ENCODE measurements around the gene TMEM238L. TPM values are rescaled to one million over a fixed set of nuclear protein-coding genes. Genes with fewer than 3 reads are reported as not detected.

Gene TMEM238L
- total RNA-seq, 2 experiments from 2014 or later: not detected

DNA sequence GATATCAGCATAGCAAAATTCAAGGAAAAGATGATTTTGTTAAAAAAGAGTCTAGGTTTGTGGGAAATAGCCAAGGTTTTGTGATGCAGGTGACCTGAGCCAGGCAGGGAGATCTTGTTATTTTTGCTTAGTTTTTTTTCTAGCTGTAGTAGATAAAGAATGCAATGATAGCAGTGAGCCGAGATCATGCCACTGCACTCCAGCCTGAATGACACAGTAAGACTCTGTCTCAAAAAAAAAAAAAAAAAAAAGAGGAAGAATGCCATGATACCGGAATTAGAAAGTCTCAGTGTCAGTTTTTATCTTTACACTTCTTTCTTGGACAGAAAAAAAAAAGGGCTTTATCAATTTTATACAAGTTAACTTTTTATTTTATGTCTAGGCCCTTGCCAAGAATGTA lies 27.5 kb downstream of the TMEM238L start:
- Mint-ChIP-seq H3K27ac (no peak overlapping the region), H3K4me3 (no peak overlapping the region), H3K36me3 (no peaks in the 10 kb centered on the region), H3K9me3 (peaks cover 6% of the 10 kb centered on the region), H3K27me3 (peaks cover 3% of the 10 kb centered on the region), H3K4me1 (peaks cover 4% of the 10 kb centered on the region)
- POLR2A ChIA-PET: no interaction called here
- DNase-seq (no peak), ATAC-seq (ENCODE audit: low read depth) (no peak)

DNA sequence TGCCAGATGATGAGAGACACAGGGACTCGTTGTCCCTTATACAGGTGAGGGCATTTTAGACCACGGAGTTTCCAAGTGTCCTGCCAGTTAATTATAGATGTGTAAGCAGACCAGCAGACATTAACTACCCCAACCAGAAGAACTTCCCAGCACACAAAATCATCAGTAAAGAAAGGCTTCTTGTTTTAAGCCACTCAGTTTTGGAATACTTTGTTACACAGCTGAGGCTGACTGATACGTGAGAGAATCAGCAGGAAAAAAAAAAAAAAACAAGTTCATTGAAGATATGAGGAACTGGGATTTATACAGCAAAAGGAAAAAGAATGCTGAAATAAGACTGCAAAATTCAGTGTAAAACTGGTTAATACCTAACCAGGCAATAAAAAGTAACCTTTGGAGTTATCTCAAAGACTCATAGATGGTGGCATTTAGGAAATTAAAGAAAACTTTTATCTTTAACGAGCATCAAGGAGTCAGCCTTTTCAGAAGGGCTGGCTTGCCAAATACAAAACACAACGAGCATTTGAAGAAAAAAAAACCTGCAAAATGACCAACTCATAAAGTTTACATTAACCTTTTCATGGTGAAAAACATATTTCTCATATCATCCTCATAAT lies 28.1 kb downstream of the TMEM238L start:
- ATAC-seq (ENCODE audit: low read depth) (no peak), DNase-seq (no peak)
- POLR2A ChIA-PET: no interaction called here
- Mint-ChIP-seq H3K27me3 (peaks cover 3% of the 10 kb centered on the region), H3K27ac (no peak overlapping the region), H3K4me1 (peaks cover 4% of the 10 kb centered on the region), H3K9me3 (peaks cover 6% of the 10 kb centered on the region), H3K4me3 (no peak overlapping the region), H3K36me3 (no peaks in the 10 kb centered on the region)

DNA sequence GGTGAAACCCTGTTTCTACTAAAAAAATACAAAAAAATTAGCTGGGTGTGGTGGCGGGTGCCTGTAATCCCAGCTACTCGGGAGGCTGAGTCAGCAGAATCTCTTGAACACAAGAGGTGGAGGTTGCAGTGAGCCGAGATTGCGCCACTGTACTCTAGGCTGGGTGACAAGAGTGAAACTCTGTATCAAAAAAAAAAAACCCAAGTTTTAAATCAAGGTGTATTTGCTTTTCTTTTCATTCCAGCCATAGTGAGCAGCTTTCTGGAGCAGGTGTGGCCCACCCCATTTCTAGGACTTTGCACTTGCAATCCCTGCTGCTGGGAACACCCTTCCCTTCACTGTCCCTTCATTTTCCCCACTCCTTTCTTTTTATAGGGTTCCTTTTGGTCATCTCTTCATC lies 28.8 kb downstream of the TMEM238L start:
- Mint-ChIP-seq H3K4me1 (peaks cover 4% of the 10 kb centered on the region), H3K27ac (no peak overlapping the region), H3K27me3 (peaks cover 3% of the 10 kb centered on the region), H3K9me3 (peaks cover 6% of the 10 kb centered on the region), H3K36me3 (no peaks in the 10 kb centered on the region), H3K4me3 (no peak overlapping the region)
- DNase-seq: no peak
- POLR2A ChIA-PET: no interaction called here
- ATAC-seq (ENCODE audit: low read depth): no peak

DNA sequence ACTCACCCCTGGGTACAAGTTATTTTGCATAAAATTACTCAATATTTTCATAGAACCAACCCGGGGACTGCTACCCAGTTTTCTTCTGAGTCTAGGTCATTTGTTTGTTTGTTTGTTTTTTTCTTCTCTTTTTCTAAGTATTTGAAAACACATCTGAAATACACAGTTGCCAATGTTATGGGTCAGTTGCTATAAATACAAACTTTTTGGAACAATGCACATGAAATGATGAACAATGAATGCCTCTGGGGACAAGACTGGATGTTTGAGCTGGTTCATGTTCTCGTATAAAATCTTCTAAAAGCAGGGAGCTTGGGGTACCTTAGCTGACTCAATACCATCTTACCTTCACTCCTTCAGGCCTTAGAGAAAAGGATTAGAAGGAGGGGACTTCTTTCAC lies 30.5 kb downstream of the TMEM238L start:
- POLR2A ChIA-PET: no interaction called here
- no peak overlapping the region for H3K27ac Mint-ChIP-seq
- no peaks in the 10 kb centered on the region for H3K36me3 Mint-ChIP-seq
- DNase-seq (no peak), ATAC-seq (ENCODE audit: low read depth) (no peak)
- H3K4me3 Mint-ChIP-seq: no peak overlapping the region
- H3K9me3 Mint-ChIP-seq: peaks cover 6% of the 10 kb centered on the region
- peaks cover 3% of the 10 kb centered on the region for H3K27me3 Mint-ChIP-seq
- H3K4me1 Mint-ChIP-seq: peaks cover 4% of the 10 kb centered on the region

DNA sequence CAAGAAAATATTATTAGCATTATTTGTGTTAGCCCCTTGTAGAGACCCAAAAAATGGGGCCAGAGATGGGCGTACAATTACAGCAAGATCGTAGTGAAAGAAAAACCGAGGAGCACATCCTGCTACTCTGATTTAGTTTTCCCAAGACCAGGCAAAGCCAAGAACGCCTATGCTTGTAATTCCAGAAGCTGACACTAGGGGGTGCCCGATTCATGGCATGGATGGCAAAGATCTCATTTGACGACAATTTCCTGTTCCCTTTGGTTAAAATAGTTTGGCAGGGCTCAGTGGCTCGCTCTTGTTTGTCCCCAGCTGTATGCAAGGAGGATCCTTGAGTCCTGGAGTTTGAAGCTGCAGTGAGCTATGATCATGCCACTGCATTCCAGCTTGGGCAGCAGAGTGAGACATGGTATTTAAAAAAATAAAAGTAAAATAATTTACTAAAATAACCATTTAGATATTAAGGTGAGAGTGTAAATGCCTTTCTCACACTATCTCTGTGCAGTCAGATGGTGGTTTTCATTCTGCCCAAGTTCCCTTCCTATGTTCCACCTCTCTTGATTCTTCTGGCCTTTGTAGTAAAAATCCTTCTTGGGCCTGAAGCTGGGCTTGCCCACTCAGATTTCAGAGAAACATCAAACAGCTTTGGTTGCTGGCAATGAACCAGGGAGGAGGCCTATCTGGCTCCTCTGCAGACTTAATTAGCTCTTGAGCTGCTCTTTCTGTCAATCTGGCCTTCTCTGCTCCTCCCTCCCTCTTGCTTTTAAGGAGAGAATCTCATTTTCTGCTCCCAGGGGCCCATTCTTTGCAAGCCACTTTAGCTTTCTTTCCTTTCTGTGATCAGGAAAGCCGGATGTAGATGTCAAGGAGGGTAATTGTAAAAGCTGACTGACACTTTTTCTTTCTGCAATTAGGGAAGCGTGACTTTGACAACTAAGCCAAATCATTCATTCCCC lies 31.2 kb downstream of the TMEM238L start:
- Mint-ChIP-seq H3K27ac (no peak overlapping the region), H3K9me3 (peaks cover 6% of the 10 kb centered on the region), H3K4me3 (no peak overlapping the region), H3K27me3 (peaks cover 3% of the 10 kb centered on the region), H3K36me3 (no peaks in the 10 kb centered on the region), H3K4me1 (peaks cover 4% of the 10 kb centered on the region)
- POLR2A ChIA-PET: no interaction called here
- DNase-seq (no peak), ATAC-seq (ENCODE audit: low read depth) (no peak)

DNA sequence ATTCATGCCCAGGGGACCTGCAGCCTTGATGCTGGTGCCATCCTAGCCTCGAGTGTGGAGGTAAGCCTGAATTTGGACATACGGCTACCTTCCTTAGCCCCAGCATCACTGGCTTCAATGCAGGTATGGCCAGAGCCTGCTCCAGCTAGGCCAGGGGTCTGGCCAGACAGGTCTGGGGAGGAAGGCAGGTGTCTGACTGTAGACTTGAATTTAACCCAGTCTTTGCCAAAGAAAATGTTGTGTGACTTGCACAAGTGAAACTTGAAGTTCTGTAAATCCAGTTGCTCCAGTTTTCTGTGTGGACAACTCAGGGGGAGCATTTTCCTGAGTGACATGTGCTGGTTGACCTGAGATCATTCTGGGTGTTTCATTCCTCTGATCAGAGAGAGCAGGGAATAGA lies 32.8 kb downstream of the TMEM238L start:
- no peak overlapping the region for H3K4me3 Mint-ChIP-seq
- H3K27me3 Mint-ChIP-seq: peaks cover 3% of the 10 kb centered on the region
- H3K9me3 Mint-ChIP-seq: peaks cover 6% of the 10 kb centered on the region
- no peak for ATAC-seq (ENCODE audit: low read depth)
- H3K4me1 Mint-ChIP-seq: peaks cover 4% of the 10 kb centered on the region
- POLR2A ChIA-PET: no interaction called here
- H3K27ac Mint-ChIP-seq: no peak overlapping the region
- no peak for DNase-seq
- no peaks in the 10 kb centered on the region for H3K36me3 Mint-ChIP-seq

DNA sequence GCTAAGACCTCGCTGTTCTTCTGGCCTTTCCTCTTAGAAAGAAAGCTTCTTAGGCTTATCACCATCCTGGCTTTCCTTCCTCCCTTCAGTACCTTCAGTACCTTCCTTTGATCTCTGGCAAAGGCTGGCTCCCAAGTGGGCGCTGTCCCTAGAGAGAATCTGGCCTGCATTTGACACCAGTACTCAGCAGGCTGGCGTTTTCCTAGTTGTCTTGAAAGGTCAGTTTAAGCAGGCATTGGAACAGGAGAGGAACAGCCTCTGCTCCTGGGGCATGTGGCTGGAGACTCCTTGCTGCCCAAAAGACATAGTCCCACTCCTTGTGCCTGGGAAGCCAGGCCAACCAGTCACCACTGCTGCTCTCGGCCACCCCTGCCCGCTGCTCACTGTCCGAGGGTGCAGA lies 34.1 kb downstream of the TMEM238L start:
- H3K27ac Mint-ChIP-seq: no peak overlapping the region
- ATAC-seq (ENCODE audit: low read depth) (no peak), DNase-seq (no peak)
- H3K4me3 Mint-ChIP-seq: no peak overlapping the region
- H3K36me3 Mint-ChIP-seq: no peaks in the 10 kb centered on the region
- peaks cover 6% of the 10 kb centered on the region for H3K9me3 Mint-ChIP-seq
- POLR2A ChIA-PET: no interaction called here
- peaks cover 4% of the 10 kb centered on the region for H3K4me1 Mint-ChIP-seq
- H3K27me3 Mint-ChIP-seq: peaks cover 3% of the 10 kb centered on the region

DNA sequence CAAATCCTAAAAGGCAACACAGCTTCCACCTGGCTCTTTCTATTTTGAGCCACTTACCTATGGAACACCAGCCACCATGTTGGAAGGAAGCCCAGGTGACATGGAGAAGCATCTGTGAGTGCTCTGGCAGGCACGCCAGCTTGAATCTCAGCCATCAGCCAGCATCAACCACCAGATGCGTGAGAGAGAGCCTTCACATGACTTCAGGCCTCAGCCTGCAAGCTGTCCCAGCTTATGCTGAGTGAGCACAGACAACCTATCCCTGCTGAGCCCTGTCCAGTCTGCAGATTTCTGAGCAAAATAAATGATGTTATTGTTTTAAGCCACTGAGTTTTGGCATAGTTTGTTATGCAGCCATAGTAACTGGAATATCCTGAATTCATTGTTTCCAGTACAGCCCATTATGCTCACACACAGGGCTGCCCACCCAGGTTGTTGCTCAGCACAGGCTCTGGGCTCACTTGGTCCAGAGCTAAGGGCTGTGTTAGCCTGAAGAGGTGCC lies 35.1 kb downstream of the TMEM238L start:
- DNase-seq (no peak), ATAC-seq (ENCODE audit: low read depth) (no peak)
- Mint-ChIP-seq H3K36me3 (no peaks in the 10 kb centered on the region), H3K27ac (no peak overlapping the region), H3K4me1 (peaks cover 4% of the 10 kb centered on the region), H3K27me3 (peaks cover under 1% of the 10 kb centered on the region), H3K9me3 (peaks cover 4% of the 10 kb centered on the region), H3K4me3 (no peak overlapping the region)
- POLR2A ChIA-PET: no interaction called here

DNA sequence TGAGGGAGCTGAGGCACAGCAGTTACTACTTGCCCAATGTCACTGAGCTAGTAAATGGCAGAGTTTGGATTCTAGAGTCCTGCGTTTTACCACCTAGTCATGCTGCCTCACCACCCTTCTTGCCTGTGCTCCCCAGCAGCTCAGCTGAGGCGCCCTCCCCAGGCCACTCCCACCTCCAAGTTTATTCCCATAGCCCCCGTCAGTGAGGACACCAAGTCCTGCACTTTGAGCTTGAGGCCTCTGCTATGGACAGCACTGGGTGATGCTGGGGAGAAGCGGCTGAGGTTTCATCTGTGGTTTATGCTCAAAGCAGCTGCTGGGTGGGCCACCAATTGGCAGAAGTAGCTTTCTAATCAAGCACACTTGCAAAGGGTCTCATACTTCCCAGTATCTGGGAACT lies 36.7 kb downstream of the TMEM238L start:
- H3K4me1 Mint-ChIP-seq: no peaks in the 10 kb centered on the region
- H3K36me3 Mint-ChIP-seq: no peaks in the 10 kb centered on the region
- ATAC-seq (ENCODE audit: low read depth) (no peak), DNase-seq (no peak)
- POLR2A ChIA-PET: no interaction called here
- no peak overlapping the region for H3K4me3 Mint-ChIP-seq
- H3K9me3 Mint-ChIP-seq: peaks cover 4% of the 10 kb centered on the region
- no peaks in the 10 kb centered on the region for H3K27me3 Mint-ChIP-seq
- no peak overlapping the region for H3K27ac Mint-ChIP-seq

DNA sequence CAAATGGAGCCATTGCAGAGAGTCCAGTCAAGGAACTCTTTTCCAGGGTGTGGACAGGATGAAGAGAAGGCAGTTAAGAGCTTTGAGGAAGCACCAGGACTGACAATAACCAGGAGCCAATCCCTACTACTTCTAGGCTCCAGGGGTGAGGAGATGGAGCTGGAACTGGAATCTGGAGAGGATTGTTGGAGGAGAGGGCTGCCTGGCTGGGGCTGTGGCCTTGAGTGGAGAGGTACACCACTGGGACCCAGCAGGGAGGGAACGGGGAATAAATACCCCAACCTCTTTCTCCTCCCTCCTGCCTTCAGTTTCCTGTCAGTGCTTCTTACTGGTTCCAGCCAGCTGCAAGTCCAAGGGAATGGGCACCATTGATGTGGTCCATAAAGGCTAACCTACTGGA lies 41.9 kb downstream of the TMEM238L start:
- no peak for DNase-seq
- ATAC-seq (ENCODE audit: low read depth): no peak
- POLR2A ChIA-PET: no interaction called here
- no peaks in the 10 kb centered on the region for H3K4me1 Mint-ChIP-seq
- H3K9me3 Mint-ChIP-seq: no peaks in the 10 kb centered on the region
- H3K4me3 Mint-ChIP-seq: no peak overlapping the region
- no peaks in the 10 kb centered on the region for H3K36me3 Mint-ChIP-seq
- no peaks in the 10 kb centered on the region for H3K27me3 Mint-ChIP-seq
- no peak overlapping the region for H3K27ac Mint-ChIP-seq

DNA sequence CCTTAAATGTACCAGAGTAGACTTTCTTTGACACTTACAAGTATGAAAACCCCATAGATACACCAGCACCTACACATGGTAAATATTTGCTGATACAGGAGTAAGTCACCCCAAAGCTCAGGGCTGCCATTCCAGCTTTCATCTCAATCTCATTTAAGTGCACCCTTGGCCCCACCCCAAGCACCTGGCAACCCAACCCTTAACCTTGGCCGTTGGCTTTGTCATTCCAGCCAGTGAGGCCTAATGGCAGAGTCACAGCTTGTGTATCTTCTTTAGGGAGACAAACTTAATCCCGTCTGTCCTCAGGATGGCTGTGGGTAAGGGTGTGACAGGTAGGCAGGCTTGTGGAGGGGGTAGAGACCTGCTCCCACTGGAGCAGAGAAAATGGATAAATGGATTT lies 42.6 kb downstream of the TMEM238L start:
- no peak overlapping the region for H3K4me3 Mint-ChIP-seq
- POLR2A ChIA-PET: no interaction called here

DNA sequence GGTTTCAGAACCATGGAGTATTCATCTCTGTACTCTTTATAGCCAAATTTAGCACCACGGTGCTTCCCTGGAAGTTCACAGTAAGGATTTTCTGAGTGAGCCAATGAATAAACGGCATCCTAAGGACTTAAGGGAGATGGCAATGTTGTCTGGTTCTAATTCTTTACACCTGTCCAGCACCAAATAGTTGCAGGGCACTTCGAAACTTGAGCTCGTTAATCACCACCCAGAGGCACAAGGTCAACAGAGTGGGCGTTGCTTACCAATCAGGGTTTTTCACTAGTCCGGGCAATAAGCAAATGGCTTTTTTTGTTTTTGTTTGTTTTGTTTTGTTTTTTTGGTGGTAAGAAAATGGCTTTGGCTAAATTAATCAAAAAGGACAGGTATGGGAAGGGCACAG lies 45.8 kb downstream of the TMEM238L start:
- Mint-ChIP-seq H3K27ac (no peak overlapping the region), H3K4me3 (no peak overlapping the region), H3K27me3 (peaks cover 2% of the 10 kb centered on the region), H3K36me3 (no peaks in the 10 kb centered on the region), H3K4me1 (no peaks in the 10 kb centered on the region), H3K9me3 (no peaks in the 10 kb centered on the region)
- ATAC-seq (ENCODE audit: low read depth): no peak
- POLR2A ChIA-PET: no interaction called here
- no peak for DNase-seq

More for the DNA sequence above, 42.6 kb downstream of the TMEM238L start:
- H3K4me1 Mint-ChIP-seq: no peaks in the 10 kb centered on the region
- ATAC-seq (ENCODE audit: low read depth) (no peak), DNase-seq (no peak)
- no peak overlapping the region for H3K27ac Mint-ChIP-seq
- no peaks in the 10 kb centered on the region for H3K27me3 Mint-ChIP-seq
- no peaks in the 10 kb centered on the region for H3K9me3 Mint-ChIP-seq
- no peaks in the 10 kb centered on the region for H3K36me3 Mint-ChIP-seq

DNA sequence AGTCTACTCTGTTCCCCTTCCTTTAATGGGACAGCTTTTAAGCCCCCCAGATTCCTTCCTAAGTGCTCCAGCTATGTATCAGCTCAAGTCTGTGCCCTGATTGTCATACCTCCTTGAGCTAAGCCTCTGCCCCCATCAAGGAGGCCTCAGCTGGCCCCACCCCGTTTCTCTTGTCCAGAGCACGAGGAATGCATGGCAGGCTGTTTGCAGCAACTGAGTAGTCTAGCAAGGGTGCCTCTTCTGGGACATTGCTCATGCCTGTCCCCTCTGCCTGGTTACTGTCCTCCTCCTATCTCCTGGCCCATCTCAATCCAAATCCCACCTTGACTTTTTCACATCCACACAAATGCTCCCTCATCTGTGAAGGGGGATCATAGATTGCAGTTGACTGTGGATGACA lies 46.3 kb downstream of the TMEM238L start:
- Mint-ChIP-seq H3K4me3 (no peak overlapping the region), H3K36me3 (no peaks in the 10 kb centered on the region), H3K9me3 (no peaks in the 10 kb centered on the region), H3K4me1 (no peaks in the 10 kb centered on the region), H3K27ac (no peak overlapping the region), H3K27me3 (peaks cover 2% of the 10 kb centered on the region)
- no peak for ATAC-seq (ENCODE audit: low read depth)
- no peak for DNase-seq
- POLR2A ChIA-PET: no interaction called here

DNA sequence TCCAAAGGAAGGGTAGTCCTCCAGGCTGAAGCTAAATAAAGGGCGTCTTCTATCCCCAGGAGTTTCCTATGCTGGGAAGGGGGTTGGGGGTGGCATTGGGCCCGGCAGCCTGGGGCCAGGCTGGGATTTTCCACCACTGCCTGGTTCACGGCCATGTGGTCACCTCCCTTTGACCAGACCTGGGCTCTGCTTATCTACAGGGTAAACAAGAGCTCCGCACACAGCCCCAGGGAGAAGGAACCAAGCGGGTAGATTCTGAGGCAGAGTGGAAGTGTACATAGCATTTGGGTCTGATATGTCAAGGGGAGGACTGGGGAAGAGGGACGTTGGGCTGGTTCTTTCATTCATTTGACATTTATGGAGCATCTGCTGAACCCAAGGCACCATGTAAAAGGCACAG lies 46.8 kb downstream of the TMEM238L start:
- no peak overlapping the region for H3K27ac Mint-ChIP-seq
- no peak for ATAC-seq (ENCODE audit: low read depth)
- no peaks in the 10 kb centered on the region for H3K4me1 Mint-ChIP-seq
- H3K27me3 Mint-ChIP-seq: peaks cover 2% of the 10 kb centered on the region
- H3K4me3 Mint-ChIP-seq: no peak overlapping the region
- POLR2A ChIA-PET: no interaction called here
- no peak for DNase-seq
- H3K36me3 Mint-ChIP-seq: no peaks in the 10 kb centered on the region
- H3K9me3 Mint-ChIP-seq: no peaks in the 10 kb centered on the region
